Measurements from ENCODE around the gene TCF12.

The TCF12 gene

GRCh38 chr15:57339321-57339720 is 420.9 kb downstream of the TCF12 start:
- no peak for DNase-seq (ENCODE audit: low read depth in 2 of 2)
